Parathyroid adenoma (tissue), 2 donors: ENCODE data around the gene MAP7D2.

Experiments used
- H2AFZ ChIP-seq: fragments of 300-600 bp; sonication (generic); one replicate; pipeline ENCODE4 v1.7.0; 2017; ENCODE audit warnings: antibody characterized with exemption, mild to moderate bottlenecking
- H3K27ac ChIP-seq: fragments of 300-600 bp; sonication (generic); one replicate; pipeline ENCODE4 v1.7.0; 2017
- H3K27me3 ChIP-seq: fragments of 300-600 bp; sonication (generic); one replicate; pipeline ENCODE4 v1.7.0; 2017; ENCODE audit warnings: low read length; ENCODE audit not compliant: control insufficient read depth, insufficient read depth
- H3K36me3 ChIP-seq: fragments of 300-600 bp; sonication (generic); one replicate; pipeline ENCODE4 v1.7.0; 2017; ENCODE audit warnings: low read length; ENCODE audit not compliant: control insufficient read depth, insufficient read depth
- H3K4me1 ChIP-seq: fragments of 300-600 bp; sonication (generic); one replicate; pipeline ENCODE4 v1.7.0; 2017; ENCODE audit warnings: control low read depth
- H3K4me2 ChIP-seq: fragments of 300-600 bp; sonication (generic); one replicate; pipeline ENCODE4 v1.7.0; 2017; ENCODE audit warnings: low read length
- H3K4me3 ChIP-seq: fragments of 300-600 bp; sonication (generic); one replicate; pipeline ENCODE4 v1.7.0; 2017; ENCODE audit warnings: low read depth, low read length
- H3K79me2 ChIP-seq: fragments of 300-600 bp; sonication (generic); one replicate; pipeline ENCODE4 v1.7.0; 2017; ENCODE audit warnings: control low read depth
- H3K9ac ChIP-seq: fragments of 300-600 bp; sonication (generic); one replicate; pipeline ENCODE4 v1.7.0; 2017; ENCODE audit warnings: mild to moderate bottlenecking
- H3K9me3 ChIP-seq: fragments of 300-600 bp; sonication (generic); one replicate; pipeline ENCODE4 v1.7.0; 2017; ENCODE audit warnings: low read length; ENCODE audit not compliant: control insufficient read depth
- TF ChIP-seq, protein P1 (sequence below): fragments of 300-600 bp; sonication (generic); IDR thresholded peaks from one replicate; pipeline ENCODE4 v1.7.0; 2017; ENCODE audit warnings: antibody characterized with exemption, mild to moderate bottlenecking
- donor health status: primary hyperparathyroidism.

The MAP7D2 gene

GRCh38 chrX:20026278-20026677 is 90.4 kb downstream of the MAP7D2 start:
- H3K4me3 ChIP-seq = no peak overlapping the region
- H3K27ac ChIP-seq = no peak overlapping the region
- TF ChIP-seq, protein P1, sequence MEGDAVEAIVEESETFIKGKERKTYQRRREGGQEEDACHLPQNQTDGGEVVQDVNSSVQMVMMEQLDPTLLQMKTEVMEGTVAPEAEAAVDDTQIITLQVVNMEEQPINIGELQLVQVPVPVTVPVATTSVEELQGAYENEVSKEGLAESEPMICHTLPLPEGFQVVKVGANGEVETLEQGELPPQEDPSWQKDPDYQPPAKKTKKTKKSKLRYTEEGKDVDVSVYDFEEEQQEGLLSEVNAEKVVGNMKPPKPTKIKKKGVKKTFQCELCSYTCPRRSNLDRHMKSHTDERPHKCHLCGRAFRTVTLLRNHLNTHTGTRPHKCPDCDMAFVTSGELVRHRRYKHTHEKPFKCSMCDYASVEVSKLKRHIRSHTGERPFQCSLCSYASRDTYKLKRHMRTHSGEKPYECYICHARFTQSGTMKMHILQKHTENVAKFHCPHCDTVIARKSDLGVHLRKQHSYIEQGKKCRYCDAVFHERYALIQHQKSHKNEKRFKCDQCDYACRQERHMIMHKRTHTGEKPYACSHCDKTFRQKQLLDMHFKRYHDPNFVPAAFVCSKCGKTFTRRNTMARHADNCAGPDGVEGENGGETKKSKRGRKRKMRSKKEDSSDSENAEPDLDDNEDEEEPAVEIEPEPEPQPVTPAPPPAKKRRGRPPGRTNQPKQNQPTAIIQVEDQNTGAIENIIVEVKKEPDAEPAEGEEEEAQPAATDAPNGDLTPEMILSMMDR = no peak

DNA sequence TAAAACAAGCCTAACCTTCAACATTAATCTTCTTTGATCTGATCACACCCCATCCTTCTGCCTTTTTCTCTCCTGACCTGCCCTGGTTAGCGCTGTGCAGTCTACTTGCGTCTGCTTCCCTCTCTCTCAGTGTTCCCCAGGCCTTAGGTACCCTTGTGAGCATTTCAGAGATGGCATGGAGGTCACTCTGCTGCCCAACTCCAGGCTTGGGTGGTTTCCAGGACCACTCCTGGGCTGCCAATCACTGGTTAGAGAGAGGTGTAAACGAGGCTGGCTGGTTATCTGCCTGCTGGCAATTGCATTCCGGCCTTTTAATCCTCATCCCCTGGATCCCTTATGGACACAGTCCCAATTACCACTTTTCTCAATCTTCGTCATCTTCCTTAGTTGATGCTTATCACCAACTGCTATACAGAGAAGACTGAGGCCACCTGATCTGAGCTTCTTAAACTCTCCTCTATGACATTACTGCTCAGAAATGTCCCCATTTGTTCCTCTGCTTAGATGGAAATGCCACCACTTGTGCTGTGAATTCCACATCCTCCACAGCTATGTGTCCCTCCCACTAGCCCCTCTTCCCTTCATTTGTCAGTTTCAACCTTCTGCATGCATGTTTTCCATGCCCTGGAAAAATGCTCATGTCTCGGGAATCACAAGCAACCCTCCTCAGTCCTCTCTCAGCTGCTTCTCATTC is 96.9 kb downstream of the MAP7D2 start:
- Histone ChIP-seq H3K27me3 (no peaks in the 10 kb centered on the region), H3K9ac (no peak overlapping the region), H3K36me3 (no peaks in the 10 kb centered on the region), H3K79me2 (no peaks in the 10 kb centered on the region), H3K4me1 (no peaks in the 10 kb centered on the region), H3K4me2 (no peak overlapping the region), H3K27ac (no peak overlapping the region), H3K9me3 (no peaks in the 10 kb centered on the region), H3K4me3 (no peak overlapping the region), H2AFZ (no peak overlapping the region)
- TF ChIP-seq, protein P1 = no peak

More at GRCh38 chrX:20026278-20026677, 90.4 kb downstream of the MAP7D2 start:
- Histone ChIP-seq H3K79me2 (no peaks in the 10 kb centered on the region), H3K9me3 (no peaks in the 10 kb centered on the region), H2AFZ (no peak overlapping the region), H3K36me3 (no peaks in the 10 kb centered on the region), H3K9ac (no peak overlapping the region), H3K27me3 (no peaks in the 10 kb centered on the region), H3K4me2 (no peak overlapping the region), H3K4me1 (peaks cover 3% of the 10 kb centered on the region)

DNA sequence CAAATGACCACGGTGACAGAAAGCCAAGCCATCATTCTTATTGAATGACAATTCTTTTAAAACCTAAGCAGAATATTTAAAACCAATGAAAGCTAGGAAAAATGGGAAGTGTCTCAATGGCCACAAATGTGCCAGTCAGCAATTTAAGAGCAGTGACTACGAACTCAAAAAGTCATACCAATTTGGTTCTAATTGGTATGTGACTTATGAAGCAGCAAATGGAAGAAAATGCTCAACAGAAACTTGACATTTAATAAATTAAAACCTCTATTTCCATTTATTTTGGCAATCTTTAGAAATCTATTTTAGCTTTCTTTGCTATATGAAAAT is 100.1 kb downstream of the MAP7D2 start:
- no peak overlapping the region for H3K27ac ChIP-seq
- no peak overlapping the region for H3K4me3 ChIP-seq
- no peaks in the 10 kb centered on the region for H3K27me3 ChIP-seq
- TF ChIP-seq, protein P1 = no peak
- no peak overlapping the region for H3K4me2 ChIP-seq
- no peaks in the 10 kb centered on the region for H3K9me3 ChIP-seq
- no peaks in the 10 kb centered on the region for H3K36me3 ChIP-seq
- no peak overlapping the region for H3K9ac ChIP-seq
- H3K4me1 ChIP-seq = no peaks in the 10 kb centered on the region
- no peaks in the 10 kb centered on the region for H3K79me2 ChIP-seq
- H2AFZ ChIP-seq = no peak overlapping the region

DNA sequence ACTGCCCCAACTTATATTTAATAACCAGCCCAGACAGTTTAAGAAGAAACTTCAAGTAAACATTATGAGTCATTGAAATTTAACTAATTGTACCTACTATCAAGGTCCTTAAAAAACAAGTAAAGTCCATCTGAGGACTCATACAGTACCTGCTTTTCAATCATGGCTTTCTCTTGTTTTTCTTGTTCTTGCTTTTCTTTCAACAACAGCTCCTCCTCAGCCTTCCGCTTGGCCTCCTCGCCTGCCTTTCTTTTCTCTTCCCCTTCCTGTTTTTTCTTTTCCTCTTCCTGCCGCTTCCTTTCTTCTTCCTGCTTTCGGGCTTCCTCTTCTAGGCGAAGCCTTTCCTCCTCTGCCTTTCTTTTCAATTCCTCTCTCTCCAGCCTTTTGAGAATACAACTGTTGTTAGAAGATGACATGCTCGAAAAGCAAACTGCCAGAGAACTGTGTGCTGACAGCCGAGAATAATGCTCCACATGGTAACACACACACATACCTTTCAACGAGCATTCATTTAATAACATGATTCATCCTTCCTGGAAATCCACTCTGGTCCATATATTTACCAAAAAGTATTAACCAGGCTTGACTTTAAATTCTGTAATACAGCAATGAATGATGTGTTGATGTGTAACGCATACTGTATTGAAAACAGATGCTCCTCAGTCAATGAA is 100.6 kb downstream of the MAP7D2 start:
- no peak overlapping the region for H2AFZ ChIP-seq
- no peaks in the 10 kb centered on the region for H3K79me2 ChIP-seq
- TF ChIP-seq, protein P1 = no peak
- no peak overlapping the region for H3K4me3 ChIP-seq
- no peak overlapping the region for H3K4me2 ChIP-seq
- no peak overlapping the region for H3K9ac ChIP-seq
- no peaks in the 10 kb centered on the region for H3K4me1 ChIP-seq
- no peaks in the 10 kb centered on the region for H3K36me3 ChIP-seq
- H3K27ac ChIP-seq = no peak overlapping the region
- no peaks in the 10 kb centered on the region for H3K27me3 ChIP-seq
- H3K9me3 ChIP-seq = no peaks in the 10 kb centered on the region

- Histone ChIP-seq H3K4me2 (no peak overlapping the region), H2AFZ (no peak overlapping the region), H3K4me1 (no peaks in the 10 kb centered on the region), H3K4me3 (no peak overlapping the region), H3K27me3 (no peaks in the 10 kb centered on the region), H3K79me2 (no peaks in the 10 kb centered on the region), H3K9ac (no peak overlapping the region), H3K27ac (no peak overlapping the region), H3K9me3 (no peaks in the 10 kb centered on the region), H3K36me3 (no peaks in the 10 kb centered on the region)
- TF ChIP-seq, protein P1 = no peak
Measured at GRCh38 chrX:20015422-20015821, 101.3 kb downstream of the MAP7D2 start.
